HG03066 (cell line): ENCODE results near the gene TMEM114.

Experiments
- ATAC-seq: cut with Tn5 transposase; IDR thresholded peaks from one replicate; pipeline ENCODE4 v1.9.1; 2021; ENCODE audit warnings: low read depth; ENCODE audit not compliant: unreplicated experiment

TMEM114 gene

DNA sequence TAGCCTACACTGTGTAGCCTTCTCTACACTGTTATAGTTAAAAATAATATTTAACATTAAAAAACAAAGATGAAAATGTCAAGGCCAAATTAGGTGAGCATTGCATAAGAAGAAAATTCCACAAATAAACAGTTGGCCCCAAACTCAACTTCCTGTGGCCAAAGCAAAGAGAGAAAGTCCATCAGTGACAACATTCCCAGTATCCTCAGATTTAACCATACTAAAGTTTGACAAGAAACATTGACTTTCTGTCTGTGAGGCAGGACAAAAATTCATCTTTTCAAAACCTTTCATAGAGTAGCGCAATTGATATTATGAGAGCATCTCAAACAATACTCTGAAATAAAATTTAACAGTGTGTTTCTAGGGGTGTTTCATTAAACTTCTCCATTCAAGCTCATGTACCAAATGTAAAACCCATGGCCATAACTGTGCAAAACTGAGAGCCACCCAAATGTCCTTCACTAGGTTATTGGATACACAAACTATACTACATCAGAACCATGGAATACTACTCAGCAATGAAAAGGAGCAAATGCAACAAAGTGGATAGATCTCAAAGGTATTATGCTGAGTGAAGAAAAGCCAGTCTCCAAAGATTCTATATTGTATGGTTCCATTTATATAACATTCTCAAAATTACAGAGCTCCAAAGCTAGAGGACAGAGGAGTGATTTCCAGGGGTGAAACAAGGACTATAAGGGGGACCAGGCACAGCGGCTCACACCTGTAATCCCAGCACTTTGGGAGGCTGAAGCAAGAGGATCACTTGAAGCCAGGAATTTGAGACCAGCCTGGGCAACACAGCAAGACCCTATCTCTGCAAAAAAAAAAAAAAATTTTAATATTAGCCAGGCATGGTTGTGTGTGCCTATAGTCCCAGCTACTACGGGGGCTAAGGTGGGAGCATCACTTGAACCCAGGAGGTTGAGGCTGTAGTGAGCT is 38.7 kb downstream of the TMEM114 start:
- no peak for ATAC-seq

DNA sequence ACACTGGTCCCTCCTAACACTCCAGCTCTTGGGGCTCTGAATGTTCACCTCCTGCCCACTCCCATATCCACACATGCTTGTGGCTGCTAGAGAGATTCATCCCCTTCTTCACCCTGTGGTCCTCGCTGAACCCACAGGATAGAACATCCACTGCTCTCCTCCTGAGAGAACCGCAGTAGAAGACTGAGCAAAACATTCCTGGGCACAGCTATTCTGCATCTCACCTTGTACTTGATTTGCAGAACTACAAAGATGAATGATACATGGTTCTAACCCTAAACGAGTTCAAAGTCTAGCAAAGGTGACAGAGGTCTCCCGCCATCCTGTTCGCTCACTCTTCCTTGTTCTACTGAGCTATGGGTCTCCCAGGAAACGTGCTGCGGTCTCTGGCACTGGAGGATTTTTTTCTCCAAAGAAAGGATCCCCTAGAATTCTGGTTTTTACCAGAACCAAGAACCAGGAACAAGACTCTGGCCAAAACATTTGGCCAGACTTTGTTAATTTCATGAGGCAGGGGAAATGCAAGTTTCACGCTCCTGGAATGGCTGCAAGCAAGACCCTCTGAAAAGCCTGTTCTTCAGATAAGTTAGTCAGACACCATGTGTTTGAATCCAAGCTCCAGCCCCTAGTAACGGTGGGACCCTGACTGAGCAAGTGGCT is 39.5 kb downstream of the TMEM114 start:
- ATAC-seq: no peak

DNA sequence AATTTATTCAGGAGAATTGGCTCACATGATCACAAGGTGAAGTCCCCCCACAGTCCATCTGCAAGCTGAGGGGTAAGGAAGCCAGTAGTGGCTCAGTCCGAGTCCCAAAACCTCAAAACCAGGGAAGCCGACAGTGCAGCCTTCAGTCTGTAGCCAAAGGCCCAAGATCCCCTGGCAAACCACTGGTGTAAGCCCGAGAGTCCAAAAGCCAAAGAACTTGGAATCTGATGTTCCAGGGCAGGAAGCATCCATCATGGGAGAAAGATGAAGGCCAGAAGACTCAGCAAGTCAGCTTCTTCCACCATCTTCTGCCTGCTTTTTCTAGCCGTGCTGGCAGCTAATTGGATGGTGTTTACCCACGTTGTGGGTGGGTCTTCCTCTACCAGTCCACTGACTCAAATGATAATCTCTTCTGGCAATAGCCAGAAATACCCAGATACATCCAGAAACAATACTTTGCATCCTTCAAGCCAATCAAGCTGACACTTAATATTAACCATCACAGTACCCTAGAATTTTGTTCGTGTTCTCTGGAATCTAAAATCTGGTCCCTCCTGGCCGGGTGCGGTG is 40.4 kb downstream of the TMEM114 start:
- no peak for ATAC-seq

DNA sequence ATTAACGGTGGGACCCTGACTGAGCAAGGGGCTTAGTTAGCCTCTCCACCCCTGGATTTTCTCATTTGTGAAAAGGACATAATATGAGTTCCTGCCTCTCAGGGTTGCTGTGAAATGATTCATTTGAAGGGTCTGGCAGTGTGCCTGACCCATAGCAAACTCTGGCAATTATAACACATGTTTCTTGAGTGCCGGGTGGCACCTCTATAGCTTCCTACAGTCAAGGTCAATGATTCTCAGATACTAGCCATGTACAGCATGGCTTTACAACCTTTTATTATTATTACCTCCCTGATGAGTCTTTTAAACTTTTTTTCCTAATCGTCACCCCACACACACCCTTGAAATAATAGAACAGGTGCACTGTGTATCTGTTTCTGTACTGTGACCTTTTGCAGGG is 42.1 kb downstream of the TMEM114 start:
- ATAC-seq: no peak

DNA sequence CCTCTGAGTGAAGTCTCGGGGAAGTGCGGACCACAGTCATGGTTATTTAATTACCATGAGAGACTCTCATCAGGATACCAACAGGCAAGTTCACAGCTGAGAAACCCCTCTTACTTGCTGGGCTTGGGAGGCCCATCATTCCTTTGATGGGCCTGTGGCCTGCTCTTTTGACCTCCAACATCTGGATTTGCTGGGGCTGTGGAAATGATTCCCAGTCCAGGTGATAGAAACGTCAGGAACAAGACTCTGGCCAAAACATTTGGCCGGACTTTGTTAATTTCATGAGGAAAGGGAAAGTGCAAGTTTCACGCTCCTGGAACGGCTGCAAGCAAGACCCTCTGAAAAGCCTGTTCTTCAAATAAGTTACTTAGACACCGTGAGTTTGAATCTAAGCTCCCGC is 42.5 kb downstream of the TMEM114 start:
- ATAC-seq: no peak

DNA sequence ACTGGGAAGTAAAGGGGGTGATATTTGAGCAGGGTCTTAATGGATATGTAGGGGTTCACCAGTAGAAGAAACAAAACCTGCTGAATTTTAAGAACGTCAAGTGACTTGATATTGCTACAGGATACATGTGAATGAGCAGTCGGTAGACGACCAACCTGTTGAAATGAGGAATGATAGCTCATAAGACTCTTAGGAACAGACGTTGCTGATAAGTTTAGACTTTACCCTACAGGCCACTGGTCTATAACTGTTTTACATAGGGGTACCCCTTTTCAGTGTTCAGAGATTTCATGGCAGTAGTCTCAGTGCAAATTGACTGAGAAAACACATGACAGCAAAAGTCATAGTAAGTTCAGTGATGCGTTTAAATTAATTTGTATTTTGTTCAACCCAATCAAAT is 45.9 kb downstream of the TMEM114 start:
- ATAC-seq: no peak

DNA sequence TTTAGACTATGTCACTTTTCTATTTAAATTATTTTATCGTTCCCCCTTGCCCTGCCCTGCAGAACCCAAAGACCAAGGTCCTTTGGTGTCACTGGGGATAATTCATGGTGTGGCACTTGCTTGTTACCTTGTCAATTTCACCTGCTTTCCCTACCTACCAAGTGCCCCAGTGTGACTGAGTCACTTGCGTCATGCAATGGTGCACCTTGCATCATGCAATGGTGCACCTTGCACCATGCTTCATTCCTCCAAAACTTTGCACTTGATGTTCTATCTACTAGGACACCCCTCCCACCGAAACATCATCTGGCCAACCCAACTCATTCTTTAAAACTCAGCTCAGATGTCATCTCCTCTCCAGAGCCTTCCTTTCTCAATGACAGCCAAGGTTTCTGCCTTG is 47.1 kb downstream of the TMEM114 start:
- ATAC-seq: no peak

DNA sequence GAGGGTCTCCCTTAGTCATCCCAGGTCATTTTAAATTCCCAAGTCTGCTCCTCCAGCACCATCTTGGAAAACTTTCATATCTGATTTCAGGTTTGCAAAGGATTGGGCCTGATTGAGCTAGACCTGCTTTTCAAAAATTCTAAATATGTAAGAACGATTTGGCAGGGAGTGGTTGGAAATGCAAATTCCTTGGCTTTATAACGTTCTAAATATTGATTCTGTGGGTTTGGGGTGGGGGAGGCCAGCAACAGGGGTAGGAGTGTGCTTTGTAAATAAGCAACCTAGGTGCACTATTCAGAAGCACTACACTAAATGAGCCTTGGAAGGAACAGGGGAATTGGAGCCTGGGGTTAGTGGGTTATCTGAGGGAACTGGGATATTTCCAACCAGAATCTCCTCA is 47.9 kb downstream of the TMEM114 start:
- ATAC-seq: no peak

DNA sequence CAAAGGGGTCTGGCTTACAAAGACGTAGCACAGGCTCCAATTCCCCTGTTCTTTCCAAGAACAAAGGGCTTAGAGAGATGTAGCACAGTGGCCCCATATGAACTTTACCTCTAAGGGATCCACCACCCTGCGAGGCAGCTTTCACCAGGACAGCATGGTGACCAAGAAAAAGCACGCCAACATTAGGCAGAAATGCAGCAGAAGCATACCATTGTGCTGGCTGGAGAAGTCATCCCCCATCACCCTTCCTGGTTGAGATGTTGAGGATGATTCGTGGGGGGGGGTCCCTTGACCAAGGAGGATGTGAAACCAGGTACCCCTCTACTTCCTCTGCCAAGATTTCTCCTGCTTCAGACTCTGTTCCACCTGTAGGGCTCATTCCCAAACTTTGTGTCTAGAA is 48.4 kb downstream of the TMEM114 start:
- ATAC-seq: no peak

DNA sequence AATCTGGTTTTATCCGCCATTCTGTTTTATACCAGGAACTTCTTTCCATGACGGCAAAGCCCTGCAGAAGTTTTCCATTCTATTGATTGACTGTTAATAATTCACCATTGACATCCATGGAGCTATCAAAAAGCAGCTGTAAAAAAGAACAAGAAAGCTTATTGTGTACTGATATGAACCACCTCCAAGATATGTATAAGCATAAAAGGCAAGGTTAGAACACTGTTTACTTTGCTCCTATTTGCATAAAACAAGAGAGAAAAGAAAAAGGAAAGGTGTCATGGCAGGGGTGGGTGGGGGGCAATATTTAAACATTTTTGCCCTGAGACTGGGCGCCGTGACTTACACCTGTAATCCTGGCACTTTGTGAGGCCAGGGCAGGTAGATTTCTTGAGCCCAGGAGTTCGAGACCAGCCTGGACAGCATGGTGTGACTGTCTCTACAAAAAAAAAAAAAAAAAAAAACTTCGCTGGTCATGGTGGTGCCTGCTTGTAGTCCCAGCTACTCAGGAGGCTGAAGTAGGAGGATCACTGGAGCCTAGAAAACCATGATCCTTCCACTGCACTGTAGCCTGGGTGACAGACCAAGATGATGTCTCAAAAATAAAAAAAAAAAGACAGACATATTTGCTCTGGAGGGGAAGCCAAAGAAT is 52.5 kb downstream of the TMEM114 start:
- no peak for ATAC-seq

DNA sequence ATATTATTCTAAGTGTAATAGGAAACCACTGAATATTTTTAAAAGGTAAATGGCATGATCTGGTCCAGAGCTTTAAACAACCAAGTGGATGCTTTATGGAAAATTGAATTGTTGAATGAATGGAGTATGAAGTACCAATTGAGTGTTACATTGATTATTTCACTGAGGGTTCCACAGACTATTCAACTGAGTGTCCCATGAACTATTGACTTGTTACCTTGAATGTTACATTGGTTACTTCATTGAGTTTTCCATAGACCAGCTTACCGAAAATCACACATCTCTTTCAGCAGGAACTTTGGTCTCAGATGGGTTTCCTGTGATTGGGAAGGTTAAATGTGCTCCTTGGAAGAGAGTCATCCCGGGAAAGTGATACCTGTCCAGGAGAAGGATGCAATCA is 56.8 kb downstream of the TMEM114 start:
- no peak for ATAC-seq

DNA sequence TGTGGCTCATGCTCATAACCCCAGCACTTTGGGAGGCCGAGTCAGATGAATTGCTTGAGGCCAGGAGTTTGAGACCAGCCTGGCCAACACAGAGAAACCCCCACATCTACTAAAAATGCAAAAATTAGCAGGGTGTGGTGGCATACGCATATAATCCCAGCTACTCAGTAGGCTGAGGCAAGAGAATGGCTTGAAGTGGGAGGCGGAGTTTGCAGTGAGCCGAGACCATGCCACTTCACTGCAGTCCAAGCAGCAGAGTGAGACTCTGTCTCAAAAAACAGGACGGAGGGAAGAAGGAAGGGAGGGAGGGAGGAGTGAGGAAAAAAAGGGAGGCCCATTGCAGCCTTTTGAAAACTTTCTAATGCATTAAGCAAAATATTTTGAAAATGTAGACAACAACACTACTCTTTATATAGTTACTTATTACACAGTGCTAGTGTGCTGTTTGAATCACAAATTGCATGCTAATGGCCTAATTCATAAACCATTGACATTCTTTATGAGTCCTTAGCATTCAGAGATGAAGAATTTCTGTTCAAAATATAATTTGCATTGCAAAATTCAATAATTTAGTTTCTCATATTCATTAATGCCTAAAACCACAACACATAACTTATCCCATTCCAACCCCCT is 59.4 kb downstream of the TMEM114 start:
- ATAC-seq: no peak

DNA sequence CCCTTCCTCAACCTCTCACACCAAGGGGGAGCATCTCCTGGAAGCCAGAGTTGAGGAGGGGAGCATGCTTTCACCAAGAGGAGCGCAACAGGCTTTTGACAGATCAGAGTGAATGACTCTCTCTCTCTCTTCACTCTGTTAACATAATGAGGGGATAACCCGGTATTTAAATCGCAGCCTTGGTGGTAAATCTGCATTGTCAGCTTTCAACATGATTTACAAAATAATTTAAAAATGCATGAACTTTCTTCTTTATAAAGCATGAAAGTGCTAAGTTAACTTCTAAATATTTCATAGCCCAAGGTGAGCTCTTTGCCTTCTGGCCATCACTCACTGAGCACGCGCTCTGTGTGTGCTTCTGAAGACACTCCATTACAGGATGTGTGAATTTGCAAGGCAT is 61.8 kb downstream of the TMEM114 start:
- no peak for ATAC-seq

DNA sequence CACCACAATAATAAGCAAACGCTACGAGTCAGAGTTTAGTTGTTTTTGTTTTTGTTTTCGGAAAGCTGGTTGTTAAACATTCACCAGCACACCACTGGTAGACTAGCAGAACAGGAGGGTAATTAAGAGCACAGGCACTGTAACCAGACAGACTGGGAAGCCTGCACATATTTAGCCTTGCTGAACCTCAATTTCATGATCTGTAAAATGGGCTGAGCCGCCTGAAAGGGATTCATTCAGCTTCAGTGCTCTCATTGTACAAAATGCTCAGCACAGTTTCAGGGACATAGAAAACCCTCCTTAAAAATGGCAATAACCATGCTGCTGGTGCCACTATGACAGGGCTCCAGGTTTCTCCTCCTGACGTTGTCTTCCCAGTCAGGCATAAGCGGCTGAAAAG is 66.4 kb downstream of the TMEM114 start:
- no peak for ATAC-seq

DNA sequence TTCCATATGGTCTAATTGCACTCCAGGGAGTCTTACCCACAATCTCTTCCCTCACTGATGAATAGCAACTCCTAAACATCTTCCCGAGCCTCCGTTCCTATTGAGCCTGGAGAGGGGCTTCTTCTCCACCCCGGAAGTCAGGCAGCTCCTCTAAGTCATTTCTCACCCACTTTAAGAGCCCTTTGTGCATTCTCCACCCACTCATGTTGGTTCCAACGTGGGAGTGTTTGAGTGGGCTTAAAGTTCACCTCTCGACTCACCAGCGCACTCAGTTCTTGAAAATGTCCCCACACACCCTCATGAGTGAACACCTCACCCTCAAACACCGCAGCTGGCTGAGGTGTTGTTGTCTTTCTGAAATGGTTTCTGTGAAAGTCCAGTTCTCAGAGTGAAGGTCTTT is 67.6 kb downstream of the TMEM114 start:
- ATAC-seq: no peak

DNA sequence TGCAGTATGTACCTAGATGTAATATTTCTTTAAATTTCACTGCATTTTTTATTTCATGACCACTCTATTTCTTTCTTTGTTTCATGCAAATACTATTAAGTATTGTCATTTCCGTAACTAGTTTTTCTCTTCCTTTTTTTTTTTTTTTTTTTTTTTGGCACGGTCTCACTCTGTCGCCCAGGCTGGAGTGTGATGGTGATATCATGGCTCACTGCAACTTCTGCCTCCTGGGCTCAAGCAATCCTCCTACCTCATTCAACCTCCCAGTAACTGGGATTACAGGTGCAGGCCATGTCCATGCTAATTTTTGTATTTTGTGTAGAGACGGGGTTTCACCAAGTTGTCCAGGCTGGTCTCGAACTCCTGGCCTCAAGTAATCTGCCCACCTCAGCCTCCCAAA is 70.7 kb downstream of the TMEM114 start:
- no peak for ATAC-seq
